ENCODE data around the gene TMEM132A. TPM values are rescaled to one million over a fixed set of nuclear protein-coding genes. Genes with fewer than 3 reads are reported as not detected.

TMEM132A gene
- total RNA-seq, 4 donors from 2014 or later: 7.5 to 9.6 (median 8.0) TPM

DNA sequence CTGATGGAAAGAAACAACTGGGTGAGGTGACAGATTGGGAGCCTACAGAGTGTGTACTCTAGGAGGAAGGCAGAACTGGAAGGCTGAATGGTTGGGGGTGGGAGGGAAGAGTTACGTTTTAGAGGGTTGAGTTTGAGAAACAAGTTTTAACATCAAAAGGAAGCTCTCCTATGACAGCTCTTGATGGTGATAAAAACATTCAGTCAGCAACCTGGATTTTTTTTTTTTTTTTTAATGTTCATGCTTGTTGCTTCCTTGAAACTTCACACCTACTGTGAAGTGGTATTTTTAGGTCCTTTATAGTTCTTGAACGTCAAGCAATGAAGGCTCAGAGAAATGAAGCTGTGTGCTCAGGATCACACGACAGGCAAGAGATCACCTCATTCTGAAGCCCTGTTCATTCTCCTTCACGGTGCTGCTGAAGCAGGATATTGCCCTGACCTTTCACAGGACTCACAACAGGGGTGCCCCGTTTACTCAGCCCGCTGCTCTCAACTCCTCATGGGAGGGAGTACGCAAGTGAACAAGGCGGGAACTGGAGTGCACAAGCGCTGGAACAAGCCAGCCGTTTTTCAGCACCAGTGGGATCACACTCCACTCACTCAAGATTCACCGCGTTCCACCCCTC is 11.9 kb upstream of the TMEM132A start:
- Histone ChIP-seq H3K4me1 (peaks cover 39% of the 10 kb centered on the region), H3K9me3 (no peaks in the 10 kb centered on the region), H3K36me3 (no peaks in the 10 kb centered on the region), H3K4me3 (no peak overlapping the region), H3K27ac (no peak overlapping the region), H3K27me3 (no peaks in the 10 kb centered on the region)
- DNase-seq (ENCODE audit: low spot score in 2 of 2): no peak
- 76% methylated on average over 10 of the region's 12 CpGs for WGBS
- TF ChIP-seq, protein P1, sequence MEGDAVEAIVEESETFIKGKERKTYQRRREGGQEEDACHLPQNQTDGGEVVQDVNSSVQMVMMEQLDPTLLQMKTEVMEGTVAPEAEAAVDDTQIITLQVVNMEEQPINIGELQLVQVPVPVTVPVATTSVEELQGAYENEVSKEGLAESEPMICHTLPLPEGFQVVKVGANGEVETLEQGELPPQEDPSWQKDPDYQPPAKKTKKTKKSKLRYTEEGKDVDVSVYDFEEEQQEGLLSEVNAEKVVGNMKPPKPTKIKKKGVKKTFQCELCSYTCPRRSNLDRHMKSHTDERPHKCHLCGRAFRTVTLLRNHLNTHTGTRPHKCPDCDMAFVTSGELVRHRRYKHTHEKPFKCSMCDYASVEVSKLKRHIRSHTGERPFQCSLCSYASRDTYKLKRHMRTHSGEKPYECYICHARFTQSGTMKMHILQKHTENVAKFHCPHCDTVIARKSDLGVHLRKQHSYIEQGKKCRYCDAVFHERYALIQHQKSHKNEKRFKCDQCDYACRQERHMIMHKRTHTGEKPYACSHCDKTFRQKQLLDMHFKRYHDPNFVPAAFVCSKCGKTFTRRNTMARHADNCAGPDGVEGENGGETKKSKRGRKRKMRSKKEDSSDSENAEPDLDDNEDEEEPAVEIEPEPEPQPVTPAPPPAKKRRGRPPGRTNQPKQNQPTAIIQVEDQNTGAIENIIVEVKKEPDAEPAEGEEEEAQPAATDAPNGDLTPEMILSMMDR (IDR thresholded peaks at IDR 0.05): no peak
- no peak for TF ChIP-seq POLR2AphosphoS5 (IDR thresholded peaks at IDR 0.05)
- TF ChIP-seq EP300 (IDR thresholded peaks at IDR 0.05): no peak
- TF ChIP-seq POLR2A (IDR thresholded peaks at IDR 0.05): no peak

DNA sequence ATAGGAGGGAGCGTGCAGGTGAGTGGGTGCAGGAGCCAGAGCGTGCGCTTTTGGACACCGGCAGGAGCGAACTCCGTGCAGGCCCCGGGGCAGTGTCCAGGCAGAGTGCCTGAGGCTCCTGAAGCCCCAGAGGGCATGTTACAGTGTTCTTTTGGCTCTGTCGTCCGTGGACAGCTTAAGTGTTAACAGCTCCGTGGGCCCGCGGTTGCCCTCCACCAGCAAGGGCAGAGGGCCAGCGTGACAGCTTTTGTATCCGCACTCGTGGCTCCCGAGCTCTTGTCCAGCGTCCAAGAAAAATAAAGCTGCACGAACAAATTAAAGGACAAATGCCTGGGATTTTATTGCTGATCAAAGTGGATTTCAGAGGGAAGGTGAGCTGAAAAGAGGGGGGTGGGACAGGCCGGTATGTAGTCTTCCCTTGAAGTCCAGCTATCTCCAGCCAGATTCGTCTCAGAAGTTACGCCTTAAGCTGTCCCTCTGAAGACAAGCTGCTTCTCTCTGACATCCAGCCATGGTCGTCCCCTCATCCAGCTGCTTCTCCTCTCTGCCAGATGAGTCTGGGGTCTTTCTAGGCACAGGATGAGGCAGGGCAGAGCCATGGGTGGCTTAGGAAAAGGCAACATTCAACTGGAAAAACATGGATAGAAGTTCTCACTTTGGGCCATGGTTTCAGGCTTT is 11.3 kb upstream of the TMEM132A start:
- DNase-seq (ENCODE audit: low spot score in 2 of 2): no peak
- WGBS: 76% methylated on average over 15 of the region's 22 CpGs

DNA sequence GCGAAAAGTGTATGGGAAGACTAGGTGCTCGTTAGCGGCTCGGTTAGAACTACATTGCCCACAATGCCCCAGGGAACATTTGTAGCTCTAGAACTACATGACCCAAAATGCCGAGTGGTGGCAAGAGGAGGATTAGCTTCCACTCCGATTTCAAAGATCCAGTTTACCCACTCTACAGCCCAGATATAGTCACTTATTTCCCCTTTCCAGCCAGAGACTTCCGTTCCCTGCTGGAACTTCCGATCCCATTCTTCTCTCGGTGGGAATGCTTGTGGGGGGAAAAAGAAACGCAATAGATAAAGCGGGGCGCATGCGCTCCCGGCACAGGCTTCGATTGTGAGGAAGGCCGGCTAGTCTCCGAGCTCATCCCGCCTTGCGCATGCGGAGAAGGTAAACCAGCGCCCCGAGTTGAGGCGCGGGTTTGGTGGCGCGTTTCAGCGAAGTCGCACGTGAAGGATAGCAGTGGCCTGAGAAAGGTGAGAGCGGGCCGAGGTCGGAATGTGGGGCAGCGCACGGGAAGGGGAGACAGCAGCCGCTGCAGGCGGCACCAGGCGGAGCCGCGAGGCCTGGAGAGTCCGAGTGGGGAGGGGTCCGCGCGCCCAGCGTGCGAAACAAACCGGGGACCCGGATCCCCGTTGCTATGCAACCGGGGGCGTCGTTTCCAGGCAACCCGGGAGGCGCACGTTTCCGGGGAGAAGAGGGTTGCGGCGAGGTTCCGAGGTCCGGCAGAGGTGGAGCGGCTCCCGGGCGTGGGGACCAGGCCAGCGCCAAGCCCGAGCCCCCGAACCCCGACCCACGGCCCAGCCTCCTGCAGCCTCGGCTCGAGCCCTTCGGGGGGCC is 10.2 kb upstream of the TMEM132A start, which contains the start of gene TMEM109:
TMEM109 (plus strand) TSS at position 366 of the 840 bp plus-strand sequence. CDS start 5,536 bp downstream, outside the sequence.
- Histone ChIP-seq H3K27me3 (no peaks in the 10 kb centered on the region), H3K4me3 (peak within 1 kb of the TSS; percentile 95), H3K27ac (peak within 1 kb of the TSS; percentile 96), H3K9me3 (no peaks in the 10 kb centered on the region), H3K36me3 (no peaks in the 10 kb centered on the region), H3K4me1 (peaks cover 54% of the 10 kb centered on the region)
- TF ChIP-seq POLR2AphosphoS5 (IDR thresholded peaks at IDR 0.05): peak in 1 of 3 donors; percentile 47
- TF ChIP-seq EP300 (IDR thresholded peaks at IDR 0.05): no peak
- 0% methylated on average over 17 of the region's 70 CpGs for WGBS
- DNase-seq (ENCODE audit: low spot score in 2 of 2): peak; percentile 91 to 93

More for the DNA sequence above, 11.3 kb upstream of the TMEM132A start:
- Histone ChIP-seq H3K4me1 (peaks cover 44% of the 10 kb centered on the region), H3K9me3 (no peaks in the 10 kb centered on the region), H3K27me3 (no peaks in the 10 kb centered on the region), H3K36me3 (no peaks in the 10 kb centered on the region), H3K27ac (peak overlapping the region; percentile 96), H3K4me3 (peak overlapping the region; percentile 95)
- TF ChIP-seq POLR2AphosphoS5 (IDR thresholded peaks at IDR 0.05) (no peak), POLR2A (IDR thresholded peaks at IDR 0.05) (no peak), EP300 (IDR thresholded peaks at IDR 0.05) (no peak)
- TF ChIP-seq, protein P1 (IDR thresholded peaks at IDR 0.05): no peak

DNA sequence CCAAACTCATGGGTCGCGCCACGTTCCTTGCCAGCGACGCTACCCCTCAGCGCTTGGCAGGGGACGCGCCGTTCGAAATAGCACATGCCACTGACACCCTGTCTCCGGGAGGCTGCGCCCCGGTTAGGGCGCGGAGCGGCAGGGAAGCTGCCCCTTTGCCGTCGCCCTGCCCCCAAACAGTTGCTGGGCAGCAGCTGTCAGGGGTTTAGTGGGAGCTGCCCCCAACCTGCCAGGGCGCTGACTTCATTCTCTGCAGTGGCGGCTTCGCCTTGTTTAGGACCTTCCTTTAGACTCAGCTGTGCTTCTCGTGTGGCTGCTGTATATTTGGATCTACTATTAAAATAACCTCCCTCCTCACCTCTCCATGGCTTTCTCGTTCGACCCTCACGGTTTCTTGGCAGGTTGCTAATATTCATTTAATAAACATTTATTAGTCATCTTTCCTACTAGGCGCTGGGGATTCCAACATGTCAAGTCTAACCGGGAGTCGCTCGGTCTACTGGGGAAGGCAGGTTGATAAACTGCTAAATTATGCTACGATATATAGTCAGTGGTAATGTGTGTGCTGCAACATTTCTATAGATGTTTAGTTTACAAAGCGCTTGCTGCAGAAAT is 9.5 kb upstream of the TMEM132A start:
- H3K27me3 ChIP-seq: no peaks in the 10 kb centered on the region
- peak overlapping the region; percentile 96 for H3K27ac ChIP-seq
- H3K4me3 ChIP-seq: peak overlapping the region; percentile 95
- no peak for DNase-seq (ENCODE audit: low spot score in 2 of 2)
- H3K4me1 ChIP-seq: peaks cover 61% of the 10 kb centered on the region
- no peak for TF ChIP-seq POLR2AphosphoS5 (IDR thresholded peaks at IDR 0.05)
- TF ChIP-seq, protein P1 (IDR thresholded peaks at IDR 0.05): no peak
- no peak for TF ChIP-seq POLR2A (IDR thresholded peaks at IDR 0.05)
- TF ChIP-seq EP300 (IDR thresholded peaks at IDR 0.05): no peak
- WGBS: 1% methylated on average over 30 of the region's 31 CpGs
- no peaks in the 10 kb centered on the region for H3K9me3 ChIP-seq
- peaks cover 2% of the 10 kb centered on the region for H3K36me3 ChIP-seq

DNA sequence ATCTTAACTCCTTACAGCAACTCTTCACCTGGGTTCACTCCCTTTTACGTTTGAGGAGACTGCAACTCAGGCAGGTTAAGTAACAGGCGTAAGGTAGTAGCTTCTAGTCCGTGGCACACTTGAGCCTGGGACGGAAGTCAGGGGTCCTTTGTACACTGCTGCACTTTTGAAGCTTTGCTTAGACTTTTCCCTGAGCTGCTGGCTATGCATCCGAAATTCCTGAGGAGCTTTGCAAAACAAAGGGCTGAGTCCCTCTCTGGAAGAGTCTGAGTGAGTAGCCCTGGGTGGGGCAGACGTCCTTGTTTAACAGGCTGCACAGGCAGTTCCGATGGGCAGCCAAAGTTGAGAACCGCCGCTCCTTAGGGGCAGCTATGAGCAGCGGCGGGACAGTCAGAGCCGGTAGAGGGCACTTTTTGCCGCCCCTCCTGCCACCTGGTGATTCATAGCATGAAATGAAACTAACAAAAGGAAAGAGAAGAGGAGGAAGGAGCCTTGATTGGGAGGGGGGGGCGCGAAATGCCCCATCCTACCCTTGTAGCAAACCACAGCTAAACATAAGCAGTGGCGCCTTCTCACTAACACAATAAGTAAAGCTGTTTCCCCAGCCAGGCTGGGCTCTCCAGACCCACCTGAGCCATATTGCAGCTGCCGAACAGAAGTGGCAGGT is 8.9 kb upstream of the TMEM132A start:
- WGBS: 8% methylated on average over 17 of the region's 17 CpGs
- H3K4me1 ChIP-seq: peaks cover 65% of the 10 kb centered on the region
- peak overlapping the region; percentile 96 for H3K27ac ChIP-seq
- H3K4me3 ChIP-seq: peak overlapping the region; percentile 95
- peaks cover 9% of the 10 kb centered on the region for H3K36me3 ChIP-seq
- H3K27me3 ChIP-seq: no peaks in the 10 kb centered on the region
- no peak for DNase-seq (ENCODE audit: low spot score in 2 of 2)
- TF ChIP-seq EP300 (IDR thresholded peaks at IDR 0.05) (no peak), POLR2AphosphoS5 (IDR thresholded peaks at IDR 0.05) (no peak), POLR2A (IDR thresholded peaks at IDR 0.05) (no peak)
- TF ChIP-seq, protein P1 (IDR thresholded peaks at IDR 0.05): no peak
- no peaks in the 10 kb centered on the region for H3K9me3 ChIP-seq

Data from suprapubic skin (tissue), 4 donors.